ENCODE measurements around the gene UNC119.

DNA sequence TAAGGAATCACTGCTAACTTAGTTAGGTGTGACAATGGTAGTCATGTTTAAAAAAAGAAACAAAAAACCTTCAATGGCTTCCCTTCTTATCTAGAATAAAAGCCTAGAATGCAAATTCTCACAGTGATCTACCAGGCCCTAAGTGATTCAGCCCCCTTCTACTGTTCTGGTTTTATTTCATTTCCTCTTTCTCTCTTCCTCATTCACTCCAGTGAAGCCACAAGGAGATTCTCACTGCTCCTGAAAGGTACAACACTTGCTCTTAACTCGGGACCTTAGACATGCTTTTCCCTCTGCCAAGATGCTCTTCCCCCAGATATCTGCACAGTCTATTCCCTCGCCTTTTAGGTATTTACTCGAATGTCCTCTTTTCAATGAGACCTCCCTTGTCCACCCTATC, 15.2 kb upstream of the UNC119 start:
- TF ChIP-seq, protein P1, sequence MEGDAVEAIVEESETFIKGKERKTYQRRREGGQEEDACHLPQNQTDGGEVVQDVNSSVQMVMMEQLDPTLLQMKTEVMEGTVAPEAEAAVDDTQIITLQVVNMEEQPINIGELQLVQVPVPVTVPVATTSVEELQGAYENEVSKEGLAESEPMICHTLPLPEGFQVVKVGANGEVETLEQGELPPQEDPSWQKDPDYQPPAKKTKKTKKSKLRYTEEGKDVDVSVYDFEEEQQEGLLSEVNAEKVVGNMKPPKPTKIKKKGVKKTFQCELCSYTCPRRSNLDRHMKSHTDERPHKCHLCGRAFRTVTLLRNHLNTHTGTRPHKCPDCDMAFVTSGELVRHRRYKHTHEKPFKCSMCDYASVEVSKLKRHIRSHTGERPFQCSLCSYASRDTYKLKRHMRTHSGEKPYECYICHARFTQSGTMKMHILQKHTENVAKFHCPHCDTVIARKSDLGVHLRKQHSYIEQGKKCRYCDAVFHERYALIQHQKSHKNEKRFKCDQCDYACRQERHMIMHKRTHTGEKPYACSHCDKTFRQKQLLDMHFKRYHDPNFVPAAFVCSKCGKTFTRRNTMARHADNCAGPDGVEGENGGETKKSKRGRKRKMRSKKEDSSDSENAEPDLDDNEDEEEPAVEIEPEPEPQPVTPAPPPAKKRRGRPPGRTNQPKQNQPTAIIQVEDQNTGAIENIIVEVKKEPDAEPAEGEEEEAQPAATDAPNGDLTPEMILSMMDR (IDR thresholded peaks at IDR 0.05; ENCODE audit: low read length), result no peak
- TF ChIP-seq EZH2 (IDR thresholded peaks at IDR 0.05; ENCODE audit: borderline replicate concordance, low read length), result no peak

Measured in OCI-LY1 (cell line).